ENCODE data around the gene TTC19.

- TF ChIP-seq CTCF (IDR thresholded peaks at IDR 0.05; ENCODE audit: control extremely low read depth in 1 of 3, insufficient read depth in 1 of 3, low read depth in 1 of 3, low read length in 3 of 3): no peak
- no peak for TF ChIP-seq POLR2A (IDR thresholded peaks at IDR 0.05; ENCODE audit: control extremely low read depth in 1 of 2, low read depth in 2 of 2, low read length in 2 of 2)
- TF ChIP-seq SIRT6 (IDR thresholded peaks at IDR 0.05; ENCODE audit: low read length): no peak
- no peak for TF ChIP-seq KDM5A (IDR thresholded peaks at IDR 0.05; ENCODE audit: low read length)
- no peak for TF ChIP-seq CHD2 (IDR thresholded peaks at IDR 0.05; ENCODE audit: low read length)
- no peak for TF ChIP-seq HDAC6 (IDR thresholded peaks at IDR 0.05; ENCODE audit: low read depth, low read length)
- TF ChIP-seq ATF3 (IDR thresholded peaks at IDR 0.05; ENCODE audit: insufficient read depth, low read depth, low read length): no peak
- TF ChIP-seq RFX5 (IDR thresholded peaks at IDR 0.05; ENCODE audit: borderline replicate concordance, low read depth, low read length): no peak
- TF ChIP-seq SRF (IDR thresholded peaks at IDR 0.05; ENCODE audit: low read depth, low read length): no peak
- TF ChIP-seq GTF2F1 (IDR thresholded peaks at IDR 0.05; ENCODE audit: borderline replicate concordance, low read depth, low read length): no peak
- TF ChIP-seq POLR2AphosphoS5 (IDR thresholded peaks at IDR 0.05; ENCODE audit: low read depth, low read length): no peak
- TF ChIP-seq ZNF274 (IDR thresholded peaks at IDR 0.05; ENCODE audit: borderline replicate concordance, extremely low read depth, low read length): no peak
Observed at GRCh38 chr17:16027708-16028584, 28.3 kb downstream of the TTC19 start.

All from H1 (cell line).